ENCODE measurements around the gene RPS18. TPM values are rescaled to one million over a fixed set of nuclear protein-coding genes. Genes with fewer than 3 reads are reported as not detected.

The RPS18 gene
- total and polyA plus RNA-seq, 4 donors = 742 to 1,432 (median 1,060) TPM

DNA sequence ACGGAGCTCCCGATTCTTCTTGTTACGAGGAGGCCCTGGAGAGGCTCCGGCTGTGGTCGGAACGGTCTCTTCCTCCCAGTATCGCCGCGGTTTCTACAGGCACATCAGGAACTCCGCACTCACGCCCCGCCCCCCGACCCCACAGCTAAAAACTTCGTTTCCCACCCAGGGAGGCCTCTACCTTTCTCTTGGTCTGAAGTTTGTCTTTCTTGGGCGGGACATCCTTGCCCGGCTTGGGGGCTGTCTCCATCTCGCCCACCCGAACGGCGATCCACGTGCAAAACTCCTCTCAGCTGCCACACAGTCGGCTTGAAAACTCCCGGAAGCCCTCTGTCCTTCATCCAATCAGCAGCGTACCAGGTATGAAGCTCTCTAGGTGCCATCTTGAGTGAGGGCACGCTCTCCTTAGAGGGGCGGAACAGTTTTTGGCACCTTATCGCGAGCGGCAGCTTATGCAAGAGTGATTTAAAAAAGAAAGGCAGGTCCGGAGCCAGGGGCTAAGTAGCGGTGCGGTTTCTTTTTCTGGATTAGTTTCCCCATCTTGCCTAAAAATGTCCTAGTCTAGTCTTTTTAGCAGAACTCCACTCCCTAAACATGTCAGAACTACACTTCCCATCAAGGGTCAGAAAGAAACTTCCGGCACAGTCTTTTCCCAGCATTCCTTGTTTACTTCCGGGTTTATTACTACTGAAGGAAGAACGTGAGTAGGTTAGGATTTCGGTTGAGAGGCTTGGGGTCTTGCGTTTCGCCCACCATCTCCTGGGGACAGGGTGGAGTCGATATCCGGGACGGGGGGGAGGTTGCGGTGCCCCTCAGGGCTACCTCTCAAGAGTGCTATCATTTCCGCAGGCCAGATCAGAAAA lies 17.3 kb downstream of the RPS18 start, which contains the start of the genes PFDN6 and WDR46:
Gene PFDN6 (plus strand): TSS at position 681 of the 863 bp plus-strand sequence. CDS start 256 bp downstream, outside the sequence.
Gene WDR46 (minus strand): TSS at position 319 of the 863 bp plus-strand sequence. CDS start 69 bp downstream, at position 250.
- peak within 1 kb of the TSS; percentile 68 for H3K9ac ChIP-seq (ENCODE audit: low read depth in 1 of 2, low read length in 2 of 2)
- peaks cover 7 to 53% (median 23%) of the 10 kb centered on the region in 4 donors for H3K36me3 ChIP-seq (ENCODE audit: control insufficient read depth in 4 of 4, insufficient read depth in 3 of 4, low read depth in 1 of 4, low read length in 3 of 4)
- peak within 1 kb of the TSS; percentile 74 to 93 (median 83) for H3K4me3 ChIP-seq (ENCODE audit: low read depth in 1 of 3, low read length in 3 of 3)
- peak; percentile 85 for DNase-seq (ENCODE audit: low spot score)
- peaks cover 10 to 23% (median 20%) of the 10 kb centered on the region in 4 donors for H3K4me1 ChIP-seq (ENCODE audit: control insufficient read depth in 4 of 4, insufficient read depth in 4 of 4, low read length in 3 of 4)
- H3K27me3 ChIP-seq (ENCODE audit: control insufficient read depth in 4 of 4, insufficient read depth in 4 of 4, low read length in 3 of 4) = no peaks in the 10 kb centered on the region
- TF ChIP-seq NR2F2 (IDR thresholded peaks at IDR 0.05) (peak; percentile 53), RXRA (IDR thresholded peaks at IDR 0.05) (peak; percentile 26 to 53), RAD21 (IDR thresholded peaks at IDR 0.05) (peak in 1 of 2 donors; percentile 6), FOXA2 (IDR thresholded peaks at IDR 0.05) (peak; percentile 65), JUND (IDR thresholded peaks at IDR 0.05) (peak in 1 of 2 donors; percentile 33), CTCF (IDR thresholded peaks at IDR 0.05; ENCODE audit: low read depth, low read length, missing input control) (no peak), FOXA1 (IDR thresholded peaks at IDR 0.05) (peak; percentile 64), GABPA (IDR thresholded peaks at IDR 0.05 in 1 of 2, conservative IDR thresholded peaks at IDR 0.05 in 1 of 2) (peak; percentile 96 to 99), HNF4A (conservative IDR thresholded peaks at IDR 0.05) (peak in 1 of 2 donors; percentile 35), SP1 (IDR thresholded peaks at IDR 0.05) (peak; percentile 48), YY1 (IDR thresholded peaks at IDR 0.05) (peak; percentile 100), TAF1 (conservative IDR thresholded peaks at IDR 0.05) (no peak), HNF4G (IDR thresholded peaks at IDR 0.05) (no peak), EGR1 (IDR thresholded peaks at IDR 0.05; ENCODE audit: low read depth in 2 of 2) (peak in 1 of 2 donors; percentile 77), ZBTB33 (IDR thresholded peaks at IDR 0.05) (peak; percentile 90)
- TF ChIP-seq, protein P1, sequence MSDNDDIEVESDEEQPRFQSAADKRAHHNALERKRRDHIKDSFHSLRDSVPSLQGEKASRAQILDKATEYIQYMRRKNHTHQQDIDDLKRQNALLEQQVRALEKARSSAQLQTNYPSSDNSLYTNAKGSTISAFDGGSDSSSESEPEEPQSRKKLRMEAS (IDR thresholded peaks at IDR 0.05) = peak; percentile 84
- TF ChIP-seq, protein P2, sequence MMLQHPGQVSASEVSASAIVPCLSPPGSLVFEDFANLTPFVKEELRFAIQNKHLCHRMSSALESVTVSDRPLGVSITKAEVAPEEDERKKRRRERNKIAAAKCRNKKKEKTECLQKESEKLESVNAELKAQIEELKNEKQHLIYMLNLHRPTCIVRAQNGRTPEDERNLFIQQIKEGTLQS (IDR thresholded peaks at IDR 0.05) = no peak
- TF ChIP-seq, protein P3, sequence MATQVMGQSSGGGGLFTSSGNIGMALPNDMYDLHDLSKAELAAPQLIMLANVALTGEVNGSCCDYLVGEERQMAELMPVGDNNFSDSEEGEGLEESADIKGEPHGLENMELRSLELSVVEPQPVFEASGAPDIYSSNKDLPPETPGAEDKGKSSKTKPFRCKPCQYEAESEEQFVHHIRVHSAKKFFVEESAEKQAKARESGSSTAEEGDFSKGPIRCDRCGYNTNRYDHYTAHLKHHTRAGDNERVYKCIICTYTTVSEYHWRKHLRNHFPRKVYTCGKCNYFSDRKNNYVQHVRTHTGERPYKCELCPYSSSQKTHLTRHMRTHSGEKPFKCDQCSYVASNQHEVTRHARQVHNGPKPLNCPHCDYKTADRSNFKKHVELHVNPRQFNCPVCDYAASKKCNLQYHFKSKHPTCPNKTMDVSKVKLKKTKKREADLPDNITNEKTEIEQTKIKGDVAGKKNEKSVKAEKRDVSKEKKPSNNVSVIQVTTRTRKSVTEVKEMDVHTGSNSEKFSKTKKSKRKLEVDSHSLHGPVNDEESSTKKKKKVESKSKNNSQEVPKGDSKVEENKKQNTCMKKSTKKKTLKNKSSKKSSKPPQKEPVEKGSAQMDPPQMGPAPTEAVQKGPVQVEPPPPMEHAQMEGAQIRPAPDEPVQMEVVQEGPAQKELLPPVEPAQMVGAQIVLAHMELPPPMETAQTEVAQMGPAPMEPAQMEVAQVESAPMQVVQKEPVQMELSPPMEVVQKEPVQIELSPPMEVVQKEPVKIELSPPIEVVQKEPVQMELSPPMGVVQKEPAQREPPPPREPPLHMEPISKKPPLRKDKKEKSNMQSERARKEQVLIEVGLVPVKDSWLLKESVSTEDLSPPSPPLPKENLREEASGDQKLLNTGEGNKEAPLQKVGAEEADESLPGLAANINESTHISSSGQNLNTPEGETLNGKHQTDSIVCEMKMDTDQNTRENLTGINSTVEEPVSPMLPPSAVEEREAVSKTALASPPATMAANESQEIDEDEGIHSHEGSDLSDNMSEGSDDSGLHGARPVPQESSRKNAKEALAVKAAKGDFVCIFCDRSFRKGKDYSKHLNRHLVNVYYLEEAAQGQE (IDR thresholded peaks at IDR 0.05) = peak; percentile 32
- under 1% methylated on average over 43 of the region's 43 CpGs for WGBS
- no peaks in the 10 kb centered on the region for H3K9me3 ChIP-seq (ENCODE audit: control insufficient read depth in 4 of 4, low read length in 3 of 4)
- H3K27ac ChIP-seq (ENCODE audit: low read depth in 1 of 2, low read length in 2 of 2) = peak within 1 kb of the TSS; percentile 85 to 87
